HepG2 (cell line): Measurements from ENCODE around the gene ADGRF1. TPM values are rescaled to one million over a fixed set of nuclear protein-coding genes. Genes with fewer than 3 reads are reported as not detected.

ENCODE experiments used
- ADNP ChIP-seq: sonication (generic); formaldehyde crosslinking; IDR thresholded peaks from 2 replicates; pipeline ENCODE4 v1.4.0; 2020; ENCODE audit warnings: missing genetic modification reagents
- BRCA1 ChIP-seq: sonication (generic); formaldehyde crosslinking; IDR thresholded peaks from 2 replicates; pipeline ENCODE4 v1.4.0; 2020; ENCODE audit warnings: missing genetic modification reagents
- CBFB ChIP-seq: sonication (generic); formaldehyde crosslinking; IDR thresholded peaks from 2 replicates; pipeline ENCODE4 v1.4.0; 2020; ENCODE audit warnings: missing genetic modification reagents
- CREB1 ChIP-seq, 2 experiments: fragments of 450-650 bp in 1 of 2; IDR thresholded peaks; 2 replicates each; pipeline ENCODE4 v1.6.1; 2016 to 2017; ENCODE audit warnings: control low read depth in 1 of 2, mild to moderate bottlenecking in 1 of 2, missing compliant biosample characterization in 1 of 2, missing genetic modification characterization in 1 of 2
- CREM ChIP-seq, 2 experiments: sonication (generic) in 1 of 2; formaldehyde crosslinking in 1 of 2; IDR thresholded peaks; 2 replicates each; pipeline versions ENCODE4 v1.4.0 to v1.6.1; 2016 to 2020; ENCODE audit warnings: antibody characterized with exemption in 1 of 2, mild to moderate bottlenecking in 1 of 2, missing genetic modification reagents in 1 of 2
- DMAP1 ChIP-seq: IDR thresholded peaks from 2 replicates; pipeline ENCODE4 v1.6.1; 2016
- KDM1A ChIP-seq: IDR thresholded peaks from 2 replicates; pipeline ENCODE4 v1.6.1; 2016; ENCODE audit warnings: missing compliant biosample characterization
- PLRG1 ChIP-seq: fragments of 450-650 bp; conservative IDR thresholded peaks from 2 replicates; pipeline ENCODE4 v1.6.1; 2016
- SAP130 ChIP-seq: IDR thresholded peaks from 2 replicates; pipeline ENCODE4 v1.6.1; 2016; ENCODE audit warnings: low read depth
- TBL1XR1 ChIP-seq: fragments of 150-350 bp; IDR thresholded peaks from 2 replicates; pipeline ENCODE4 v1.6.1; 2014; ENCODE audit warnings: borderline replicate concordance, low read length; ENCODE audit not compliant: partially characterized antibody
- TGIF2 ChIP-seq: IDR thresholded peaks from 2 replicates; pipeline ENCODE4 v1.6.1; 2016; ENCODE audit warnings: control low read depth, missing compliant biosample characterization
- XRCC5 ChIP-seq: fragments of 200-400 bp; formaldehyde crosslinking; optimal IDR thresholded peaks from 2 replicates; pipeline ENCODE3; 2017; ENCODE audit warnings: mild to moderate bottlenecking, low read length
- YEATS2 ChIP-seq: sonication (generic); formaldehyde crosslinking; IDR thresholded peaks from 2 replicates; pipeline ENCODE4 v1.4.0; 2020; ENCODE audit warnings: missing genetic modification reagents, borderline replicate concordance
- ZFP37 ChIP-seq: sonication (generic); formaldehyde crosslinking; IDR thresholded peaks from 2 replicates; pipeline ENCODE4 v1.4.0; 2020; ENCODE audit warnings: missing genetic modification reagents, borderline replicate concordance
- ZFP82 ChIP-seq: sonication (generic); formaldehyde crosslinking; IDR thresholded peaks from 2 replicates; pipeline ENCODE4 v1.5.1; 2020; ENCODE audit warnings: mild to moderate bottlenecking, missing genetic modification reagents, borderline replicate concordance
- ZNF12 ChIP-seq: sonication (generic); formaldehyde crosslinking; IDR thresholded peaks from 2 replicates; pipeline ENCODE4 v1.5.0; 2020; ENCODE audit warnings: missing genetic modification reagents
- ZNF3 ChIP-seq: IDR thresholded peaks from 2 replicates; pipeline ENCODE4 v1.7.0; 2017; ENCODE audit warnings: inconsistent platforms
- ZNF317 ChIP-seq: sonication (generic); formaldehyde crosslinking; IDR thresholded peaks from 2 replicates; pipeline ENCODE4 v1.5.0; 2020; ENCODE audit warnings: mild to moderate bottlenecking, missing genetic modification reagents
- ZNF331 ChIP-seq: sonication (generic); formaldehyde crosslinking; IDR thresholded peaks from 2 replicates; pipeline ENCODE4 v1.4.0; 2020; ENCODE audit warnings: missing genetic modification reagents
- ZSCAN25 ChIP-seq: sonication (generic); formaldehyde crosslinking; IDR thresholded peaks from 2 replicates; pipeline ENCODE4 v1.8.0; 2022; ENCODE audit warnings: mild to moderate bottlenecking, missing genetic modification reagents
- polyA plus RNA-seq, 8 experiments: library from polyadenylated mRNA; depleted of rRNA in 3 of 8; stranded (reverse) in 7 of 8; unstranded in 1 of 8; fragments of >200 nt; fragmentation: Illumina TruSeq in 4 of 8; extraction: Trizol in 4 of 8; gene quantifications; 2 replicates each; pipeline versions ENCODE4 v1.2.1 to v1.2.3, GENCODE V29; 2011 to 2016; ENCODE audit warnings: low read depth in 4 of 8, missing spikeins in 1 of 8, mixed read lengths in 1 of 8; ENCODE audit not compliant: insufficient read depth in 1 of 8
- total RNA-seq, 5 experiments: library from RNA; depleted of rRNA; stranded (reverse); fragments of >200 nt; fragmentation: Illumina TruSeq; extraction: Trizol; gene quantifications; 2 replicates each; pipeline ENCODE4 v1.2.3, GENCODE V29; 2016; ENCODE audit warnings: low read depth in 1 of 5
- TF ChIP-seq, protein P1 (sequence below): sonication (generic); formaldehyde crosslinking; IDR thresholded peaks from 2 replicates; pipeline ENCODE4; 2020; ENCODE audit warnings: missing genetic modification reagents, mild to moderate bottlenecking, borderline replicate concordance
- TF ChIP-seq, protein P2 (sequence below): sonication (generic); formaldehyde crosslinking; IDR thresholded peaks from 2 replicates; pipeline ENCODE4 v1.9.0; 2021; ENCODE audit warnings: missing genetic modification reagents, borderline replicate concordance
- TF ChIP-seq, protein P3 (sequence below): sonication (generic); formaldehyde crosslinking; IDR thresholded peaks from 2 replicates; pipeline ENCODE4 v1.9.0; 2022; ENCODE audit warnings: missing genetic modification reagents, mild to moderate bottlenecking, borderline replicate concordance

The ADGRF1 gene
- total and polyA plus RNA-seq, 2 of the 13 experiments (the other 11 are each of a cell fraction or from before 2014, with no cell fraction given), result not detected

DNA sequence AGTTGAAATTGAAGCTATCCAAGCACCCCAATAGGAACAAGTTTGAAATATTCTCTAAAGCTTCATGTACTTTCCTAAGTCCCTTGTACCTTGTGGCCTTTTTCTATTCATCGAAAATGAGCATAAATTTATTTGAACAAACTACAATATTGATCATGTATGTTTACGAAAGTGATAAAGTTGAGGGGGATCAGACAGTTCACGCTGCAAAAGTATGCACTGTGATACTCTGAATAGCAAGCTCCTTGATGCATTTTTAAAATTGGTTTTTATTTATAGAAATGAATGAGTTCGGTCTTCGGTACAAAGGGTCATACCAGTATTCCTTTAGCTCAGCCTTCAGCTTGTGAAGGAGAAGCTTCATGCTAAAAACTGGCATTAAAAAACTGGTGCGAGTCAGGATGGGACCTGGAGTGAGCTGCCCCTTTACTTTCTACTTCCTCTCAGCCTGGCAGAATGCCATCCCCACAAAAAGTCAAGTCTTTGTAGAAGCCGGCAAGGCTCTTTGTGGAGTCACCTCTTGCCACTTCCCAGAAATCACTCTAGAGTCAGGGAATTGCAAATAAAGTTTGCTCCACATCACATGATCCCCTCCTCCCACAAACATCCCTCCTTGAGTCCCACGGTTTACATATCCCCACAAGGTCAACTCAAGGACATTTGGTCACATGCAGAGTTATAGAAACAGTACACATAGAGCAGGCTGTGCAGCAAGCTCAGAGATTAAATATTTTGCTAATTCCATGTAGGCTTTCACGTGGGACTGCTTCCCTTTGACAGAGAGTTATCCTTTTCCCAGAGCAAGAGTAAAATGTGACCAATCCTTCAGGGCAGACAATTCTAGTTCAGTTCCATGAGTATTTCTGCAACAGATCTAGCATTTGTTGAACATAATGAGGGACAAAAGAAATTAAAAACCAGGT lies 34.6 kb upstream of the ADGRF1 start (continued):
- TF ChIP-seq, protein P1, sequence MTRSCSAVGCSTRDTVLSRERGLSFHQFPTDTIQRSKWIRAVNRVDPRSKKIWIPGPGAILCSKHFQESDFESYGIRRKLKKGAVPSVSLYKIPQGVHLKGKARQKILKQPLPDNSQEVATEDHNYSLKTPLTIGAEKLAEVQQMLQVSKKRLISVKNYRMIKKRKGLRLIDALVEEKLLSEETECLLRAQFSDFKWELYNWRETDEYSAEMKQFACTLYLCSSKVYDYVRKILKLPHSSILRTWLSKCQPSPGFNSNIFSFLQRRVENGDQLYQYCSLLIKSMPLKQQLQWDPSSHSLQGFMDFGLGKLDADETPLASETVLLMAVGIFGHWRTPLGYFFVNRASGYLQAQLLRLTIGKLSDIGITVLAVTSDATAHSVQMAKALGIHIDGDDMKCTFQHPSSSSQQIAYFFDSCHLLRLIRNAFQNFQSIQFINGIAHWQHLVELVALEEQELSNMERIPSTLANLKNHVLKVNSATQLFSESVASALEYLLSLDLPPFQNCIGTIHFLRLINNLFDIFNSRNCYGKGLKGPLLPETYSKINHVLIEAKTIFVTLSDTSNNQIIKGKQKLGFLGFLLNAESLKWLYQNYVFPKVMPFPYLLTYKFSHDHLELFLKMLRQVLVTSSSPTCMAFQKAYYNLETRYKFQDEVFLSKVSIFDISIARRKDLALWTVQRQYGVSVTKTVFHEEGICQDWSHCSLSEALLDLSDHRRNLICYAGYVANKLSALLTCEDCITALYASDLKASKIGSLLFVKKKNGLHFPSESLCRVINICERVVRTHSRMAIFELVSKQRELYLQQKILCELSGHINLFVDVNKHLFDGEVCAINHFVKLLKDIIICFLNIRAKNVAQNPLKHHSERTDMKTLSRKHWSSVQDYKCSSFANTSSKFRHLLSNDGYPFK (CRISPR knock-in tag), result no peak
- TF ChIP-seq TGIF2 (CRISPR knock-in tag), result peak; percentile 91; the same call in 1 of the 2 replicates
- TF ChIP-seq DMAP1 (CRISPR knock-in tag), result peak; percentile 84
- no peak for TF ChIP-seq CREB1 (IDR thresholded peaks at IDR 0.05)
- peak; percentile 77 for TF ChIP-seq CREB1 (CRISPR knock-in tag; IDR thresholded peaks at IDR 0.05)
- TF ChIP-seq PLRG1, result no peak
- no peak for TF ChIP-seq ADNP (CRISPR knock-in tag)
- TF ChIP-seq ZNF331 (CRISPR knock-in tag), result peak; percentile 85
- TF ChIP-seq XRCC5, result peak; percentile 72
- TF ChIP-seq ZNF12 (CRISPR knock-in tag), result peak; percentile 85; the same call in 1 of the 2 replicates
- no peak for TF ChIP-seq BRCA1 (CRISPR knock-in tag)
- peak; percentile 39; the same call in 1 of the 2 replicates for TF ChIP-seq ZNF317 (CRISPR knock-in tag)
- TF ChIP-seq TBL1XR1, result peak; percentile 75
- TF ChIP-seq, protein P2, sequence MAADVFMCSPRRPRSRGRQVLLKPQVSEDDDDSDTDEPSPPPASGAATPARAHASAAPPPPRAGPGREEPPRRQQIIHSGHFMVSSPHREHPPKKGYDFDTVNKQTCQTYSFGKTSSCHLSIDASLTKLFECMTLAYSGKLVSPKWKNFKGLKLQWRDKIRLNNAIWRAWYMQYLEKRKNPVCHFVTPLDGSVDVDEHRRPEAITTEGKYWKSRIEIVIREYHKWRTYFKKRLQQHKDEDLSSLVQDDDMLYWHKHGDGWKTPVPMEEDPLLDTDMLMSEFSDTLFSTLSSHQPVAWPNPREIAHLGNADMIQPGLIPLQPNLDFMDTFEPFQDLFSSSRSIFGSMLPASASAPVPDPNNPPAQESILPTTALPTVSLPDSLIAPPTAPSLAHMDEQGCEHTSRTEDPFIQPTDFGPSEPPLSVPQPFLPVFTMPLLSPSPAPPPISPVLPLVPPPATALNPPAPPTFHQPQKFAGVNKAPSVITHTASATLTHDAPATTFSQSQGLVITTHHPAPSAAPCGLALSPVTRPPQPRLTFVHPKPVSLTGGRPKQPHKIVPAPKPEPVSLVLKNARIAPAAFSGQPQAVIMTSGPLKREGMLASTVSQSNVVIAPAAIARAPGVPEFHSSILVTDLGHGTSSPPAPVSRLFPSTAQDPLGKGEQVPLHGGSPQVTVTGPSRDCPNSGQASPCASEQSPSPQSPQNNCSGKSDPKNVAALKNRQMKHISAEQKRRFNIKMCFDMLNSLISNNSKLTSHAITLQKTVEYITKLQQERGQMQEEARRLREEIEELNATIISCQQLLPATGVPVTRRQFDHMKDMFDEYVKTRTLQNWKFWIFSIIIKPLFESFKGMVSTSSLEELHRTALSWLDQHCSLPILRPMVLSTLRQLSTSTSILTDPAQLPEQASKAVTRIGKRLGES (CRISPR knock-in tag), result peak; percentile 76; the same call in 1 of the 2 replicates
- peak; percentile 71 for TF ChIP-seq CBFB (CRISPR knock-in tag)
- TF ChIP-seq, protein P3, sequence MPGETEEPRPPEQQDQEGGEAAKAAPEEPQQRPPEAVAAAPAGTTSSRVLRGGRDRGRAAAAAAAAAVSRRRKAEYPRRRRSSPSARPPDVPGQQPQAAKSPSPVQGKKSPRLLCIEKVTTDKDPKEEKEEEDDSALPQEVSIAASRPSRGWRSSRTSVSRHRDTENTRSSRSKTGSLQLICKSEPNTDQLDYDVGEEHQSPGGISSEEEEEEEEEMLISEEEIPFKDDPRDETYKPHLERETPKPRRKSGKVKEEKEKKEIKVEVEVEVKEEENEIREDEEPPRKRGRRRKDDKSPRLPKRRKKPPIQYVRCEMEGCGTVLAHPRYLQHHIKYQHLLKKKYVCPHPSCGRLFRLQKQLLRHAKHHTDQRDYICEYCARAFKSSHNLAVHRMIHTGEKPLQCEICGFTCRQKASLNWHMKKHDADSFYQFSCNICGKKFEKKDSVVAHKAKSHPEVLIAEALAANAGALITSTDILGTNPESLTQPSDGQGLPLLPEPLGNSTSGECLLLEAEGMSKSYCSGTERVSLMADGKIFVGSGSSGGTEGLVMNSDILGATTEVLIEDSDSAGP (CRISPR knock-in tag), result no peak; the same call in 1 of the 2 replicates
- TF ChIP-seq ZFP82 (CRISPR knock-in tag), result 0 out of 2 replicates have a peak, but pooled peaks have one; percentile 65
- 0 out of 2 replicates have a peak, but pooled peaks have one; percentile 48 for TF ChIP-seq ZSCAN25 (CRISPR knock-in tag)
- TF ChIP-seq SAP130 (CRISPR knock-in tag), result peak; percentile 91
- peak; percentile 66; the same call in 1 of the 2 replicates for TF ChIP-seq YEATS2
- TF ChIP-seq ZNF3 (CRISPR knock-in tag), result peak; percentile 21
- no peak for TF ChIP-seq ZFP37 (CRISPR knock-in tag)
- peak; percentile 96 for TF ChIP-seq CREM (IDR thresholded peaks at IDR 0.05)
- TF ChIP-seq CREM (CRISPR knock-in tag; IDR thresholded peaks at IDR 0.05), result no peak
- TF ChIP-seq KDM1A (CRISPR knock-in tag), result peak; percentile 71
